Fibroblast of pulmonary artery (primary cell): Measurements from ENCODE around the gene EPO.
"Not testable (repeated sequence)": the region's sequence is repeated elsewhere in the genome, so short reads cannot be mapped to it uniquely, and the experiment has no call there.

ENCODE experiments used
- DNase-seq: peaks from one replicate; pipeline ENCODE4 v3.0.0-alpha.2; 2010; ENCODE audit warnings: low read depth
- H3K4me3 ChIP-seq: replicated peaks from 2 replicates; pipeline ENCODE4 v1.5.1; 2011; ENCODE audit warnings: low read depth, mild to moderate bottlenecking, control low read depth, low read length, moderate library complexity
- TF ChIP-seq, protein P1 (sequence below): IDR thresholded peaks from 2 replicates; pipeline ENCODE4 v1.5.1; 2011; ENCODE audit warnings: mild to moderate bottlenecking, control low read depth, low read length, inconsistent platforms; ENCODE audit errors: missing control alignments

The EPO gene

DNA sequence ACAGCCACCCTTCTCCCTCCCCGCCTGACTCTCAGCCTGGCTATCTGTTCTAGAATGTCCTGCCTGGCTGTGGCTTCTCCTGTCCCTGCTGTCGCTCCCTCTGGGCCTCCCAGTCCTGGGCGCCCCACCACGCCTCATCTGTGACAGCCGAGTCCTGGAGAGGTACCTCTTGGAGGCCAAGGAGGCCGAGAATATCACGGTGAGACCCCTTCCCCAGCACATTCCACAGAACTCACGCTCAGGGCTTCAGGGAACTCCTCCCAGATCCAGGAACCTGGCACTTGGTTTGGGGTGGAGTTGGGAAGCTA is 1.2 kb downstream of the EPO start:
- TF ChIP-seq, protein P1, sequence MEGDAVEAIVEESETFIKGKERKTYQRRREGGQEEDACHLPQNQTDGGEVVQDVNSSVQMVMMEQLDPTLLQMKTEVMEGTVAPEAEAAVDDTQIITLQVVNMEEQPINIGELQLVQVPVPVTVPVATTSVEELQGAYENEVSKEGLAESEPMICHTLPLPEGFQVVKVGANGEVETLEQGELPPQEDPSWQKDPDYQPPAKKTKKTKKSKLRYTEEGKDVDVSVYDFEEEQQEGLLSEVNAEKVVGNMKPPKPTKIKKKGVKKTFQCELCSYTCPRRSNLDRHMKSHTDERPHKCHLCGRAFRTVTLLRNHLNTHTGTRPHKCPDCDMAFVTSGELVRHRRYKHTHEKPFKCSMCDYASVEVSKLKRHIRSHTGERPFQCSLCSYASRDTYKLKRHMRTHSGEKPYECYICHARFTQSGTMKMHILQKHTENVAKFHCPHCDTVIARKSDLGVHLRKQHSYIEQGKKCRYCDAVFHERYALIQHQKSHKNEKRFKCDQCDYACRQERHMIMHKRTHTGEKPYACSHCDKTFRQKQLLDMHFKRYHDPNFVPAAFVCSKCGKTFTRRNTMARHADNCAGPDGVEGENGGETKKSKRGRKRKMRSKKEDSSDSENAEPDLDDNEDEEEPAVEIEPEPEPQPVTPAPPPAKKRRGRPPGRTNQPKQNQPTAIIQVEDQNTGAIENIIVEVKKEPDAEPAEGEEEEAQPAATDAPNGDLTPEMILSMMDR: no peak
- DNase-seq: no peak
- no peak overlapping the region for H3K4me3 ChIP-seq

DNA sequence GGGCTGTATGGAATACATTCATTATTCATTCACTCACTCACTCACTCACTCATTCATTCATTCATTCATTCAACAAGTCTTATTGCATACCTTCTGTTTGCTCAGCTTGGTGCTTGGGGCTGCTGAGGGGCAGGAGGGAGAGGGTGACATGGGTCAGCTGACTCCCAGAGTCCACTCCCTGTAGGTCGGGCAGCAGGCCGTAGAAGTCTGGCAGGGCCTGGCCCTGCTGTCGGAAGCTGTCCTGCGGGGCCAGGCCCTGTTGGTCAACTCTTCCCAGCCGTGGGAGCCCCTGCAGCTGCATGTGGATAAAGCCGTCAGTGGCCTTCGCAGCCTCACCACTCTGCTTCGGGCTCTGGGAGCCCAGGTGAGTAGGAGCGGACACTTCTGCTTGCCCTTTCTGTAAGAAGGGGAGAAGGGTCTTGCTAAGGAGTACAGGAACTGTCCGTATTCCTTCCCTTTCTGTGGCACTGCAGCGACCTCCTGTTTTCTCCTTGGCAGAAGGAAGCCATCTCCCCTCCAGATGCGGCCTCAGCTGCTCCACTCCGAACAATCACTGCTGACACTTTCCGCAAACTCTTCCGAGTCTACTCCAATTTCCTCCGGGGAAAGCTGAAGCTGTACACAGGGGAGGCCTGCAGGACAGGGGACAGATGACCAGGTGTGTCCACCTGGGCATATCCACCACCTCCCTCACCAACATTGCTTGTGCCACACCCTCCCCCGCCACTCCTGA is 2.4 kb downstream of the EPO start:
- DNase-seq: no peak
- H3K4me3 ChIP-seq: no peak overlapping the region
- TF ChIP-seq, protein P1: no peak

DNA sequence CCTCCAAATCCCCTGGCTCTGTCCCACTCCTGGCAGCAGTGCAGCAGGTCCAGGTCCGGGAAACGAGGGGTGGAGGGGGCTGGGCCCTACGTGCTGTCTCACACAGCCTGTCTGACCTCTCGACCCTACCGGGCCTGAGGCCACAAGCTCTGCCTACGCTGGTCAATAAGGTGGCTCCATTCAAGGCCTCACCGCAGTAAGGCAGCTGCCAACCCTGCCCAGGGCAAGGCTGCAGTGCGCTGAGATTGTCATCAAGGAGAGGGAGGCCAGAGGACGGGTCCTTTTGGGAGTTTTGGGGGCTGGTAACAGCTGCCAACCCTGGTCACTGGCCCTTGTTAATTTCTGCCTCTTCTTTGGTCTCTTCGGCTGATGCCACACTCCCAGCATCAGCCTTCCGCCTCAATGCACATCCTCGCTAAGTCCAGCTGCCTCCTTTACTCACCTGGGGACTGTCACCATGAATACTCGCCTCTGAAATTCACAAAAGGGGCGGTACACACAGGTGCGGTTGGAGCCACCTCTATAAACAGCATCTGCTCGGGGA is 3.5 kb downstream of the EPO start:
- H3K4me3 ChIP-seq: no peak overlapping the region
- DNase-seq: no peak

DNA sequence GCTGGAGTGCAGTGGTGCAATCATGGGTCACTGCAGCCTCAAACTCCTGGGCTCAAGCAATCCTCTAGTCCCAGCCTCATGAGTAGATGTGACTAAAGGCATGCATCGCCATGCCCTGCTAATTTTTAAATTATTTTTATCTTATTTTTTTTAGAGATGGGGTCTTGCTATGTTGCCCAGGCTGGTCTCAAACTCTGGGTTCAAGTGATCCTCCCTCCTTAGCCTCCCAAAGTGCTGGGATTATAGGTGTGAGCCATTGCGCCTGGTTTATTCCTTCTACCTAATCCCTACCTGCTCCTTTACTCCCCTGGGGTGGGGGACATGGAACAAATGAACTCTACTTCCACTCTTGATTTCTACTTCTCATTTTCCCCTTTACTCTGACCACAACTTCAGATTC is 4.1 kb downstream of the EPO start:
- DNase-seq, H3K4me3 ChIP-seq: not testable (repeated sequence)

More for the DNA sequence above, 3.5 kb downstream of the EPO start:
- TF ChIP-seq, protein P1: no peak

DNA sequence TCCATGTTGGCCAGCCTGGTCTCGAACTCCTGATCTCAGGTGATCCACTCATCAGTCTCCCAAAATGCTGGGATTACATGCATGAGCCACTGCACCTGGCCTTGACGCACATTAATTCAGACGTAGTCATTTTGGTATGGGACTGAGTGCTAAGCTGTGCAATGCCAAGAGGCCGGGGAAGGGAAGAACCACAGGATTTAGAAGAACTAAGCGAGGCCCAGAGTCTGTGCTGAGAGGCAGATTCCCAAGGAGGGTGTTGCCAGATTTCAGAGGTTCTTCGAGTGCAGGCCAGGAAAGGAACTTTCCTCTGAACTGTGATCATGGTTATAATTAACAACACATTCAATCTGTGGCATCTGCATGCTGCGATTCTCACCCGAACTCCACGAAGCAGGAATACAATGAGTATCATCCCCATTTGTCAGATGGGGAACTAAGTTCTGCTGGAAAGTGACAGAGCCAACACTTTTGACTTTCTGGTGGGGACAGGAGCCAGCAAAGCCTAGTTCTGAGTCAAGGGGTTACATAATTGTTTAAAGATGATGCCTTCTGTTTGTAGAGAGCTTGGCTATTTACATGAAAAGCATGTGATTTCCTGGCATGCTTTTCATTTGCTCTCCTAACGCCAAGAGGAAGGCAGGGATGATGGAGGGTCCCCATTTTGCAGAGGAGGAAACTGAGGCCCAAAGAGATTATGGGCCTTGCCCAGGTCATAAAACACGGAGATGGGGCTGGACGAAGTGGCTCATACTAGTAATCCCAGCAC is 6.9 kb downstream of the EPO start:
- no peak overlapping the region for H3K4me3 ChIP-seq
- DNase-seq: peak; percentile 56
- TF ChIP-seq, protein P1: no peak

DNA sequence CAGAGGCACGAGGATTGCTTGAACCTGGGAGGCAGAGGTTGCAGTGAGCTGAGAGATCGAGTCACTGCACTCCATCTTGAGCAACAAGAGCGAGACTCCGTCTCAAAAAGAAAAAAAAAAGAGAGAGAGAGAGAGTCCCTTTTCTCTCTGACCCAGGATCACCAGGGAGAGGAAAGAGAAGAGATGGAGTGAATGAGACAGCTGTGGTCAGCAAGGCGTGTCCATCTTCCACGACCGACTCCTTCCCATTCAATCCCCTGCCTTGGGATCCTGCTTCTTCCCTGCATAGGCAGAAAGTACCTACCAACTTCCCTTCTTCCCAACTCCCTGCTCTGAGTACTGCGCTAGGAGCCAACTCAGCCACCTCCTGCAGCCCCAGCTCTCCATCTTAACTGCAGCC is 7.9 kb downstream of the EPO start:
- TF ChIP-seq, protein P1: no peak
- DNase-seq: no peak

DNA sequence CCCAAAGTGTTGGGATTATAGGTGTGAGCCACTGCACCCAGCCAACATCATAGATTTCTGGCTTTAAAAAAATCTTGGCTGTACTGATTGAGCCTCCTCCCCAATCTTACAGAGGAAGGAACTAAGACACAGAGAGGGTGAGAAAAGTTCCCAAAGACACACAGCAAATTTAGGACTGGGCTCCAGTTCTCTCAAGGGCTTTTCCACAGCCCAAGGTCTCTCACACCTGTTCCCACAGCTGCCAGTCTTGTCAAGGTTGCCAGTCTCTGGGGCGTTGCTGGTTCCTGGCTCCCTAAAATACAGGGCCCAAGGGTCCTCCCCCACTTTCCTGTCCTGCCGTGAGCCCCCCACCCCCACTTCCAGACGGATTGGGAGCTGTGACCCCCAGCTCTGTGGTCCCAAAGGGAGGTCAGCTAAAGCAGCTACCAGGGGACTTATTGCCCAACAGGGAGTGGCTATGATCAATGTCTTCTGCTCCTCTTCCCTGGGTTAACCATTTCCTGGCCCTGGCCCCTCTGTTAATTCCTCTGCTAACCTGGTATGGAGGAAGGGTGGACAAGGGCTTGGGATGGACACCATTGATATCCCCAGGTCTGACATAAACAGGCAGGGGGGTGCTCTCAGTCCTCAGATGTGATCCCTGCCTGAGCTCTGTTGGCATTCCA is 10.0 kb downstream of the EPO start:
- no peak for DNase-seq
- TF ChIP-seq, protein P1: no peak
- no peak overlapping the region for H3K4me3 ChIP-seq

More for the DNA sequence above, 7.9 kb downstream of the EPO start:
- no peak overlapping the region for H3K4me3 ChIP-seq
